K562 (cell line): ENCODE data around the gene KISS1R. TPM values are rescaled to one million over a fixed set of nuclear protein-coding genes. Genes with fewer than 3 reads are reported as not detected.

Experiments
- CBX3 ChIP-seq, 2 experiments: IDR thresholded peaks; 1 replicate in 1 of 2; 2 replicates in 1 of 2; pipeline ENCODE4 v1.6.1; 2012; ENCODE audit warnings: inconsistent platforms in 2 of 2, low read length in 2 of 2, borderline replicate concordance in 1 of 2, control low read depth in 1 of 2
- DEAF1 ChIP-seq: fragments of 450-650 bp; formaldehyde crosslinking; IDR thresholded peaks from 2 replicates; pipeline ENCODE4 v1.4.0; 2020; ENCODE audit warnings: mild to moderate bottlenecking, moderate library complexity
- ESRRA ChIP-seq: fragments of 450-650 bp; IDR thresholded peaks from 2 replicates; pipeline ENCODE4 v1.6.1; 2014; ENCODE audit warnings: low read depth, mild to moderate bottlenecking, moderate library complexity, borderline replicate concordance
- HMGXB4 ChIP-seq: sonication (generic); formaldehyde crosslinking; IDR thresholded peaks from 2 replicates; pipeline ENCODE4 v1.8.1; 2023; ENCODE audit warnings: mild to moderate bottlenecking, missing genetic modification reagents
- KDM2B ChIP-seq: fragments of 250-450 bp; sonication (Bioruptor Pico); IDR thresholded peaks from 2 replicates; pipeline ENCODE4 v1.8.0; 2021; ENCODE audit warnings: mild to moderate bottlenecking, moderate library complexity
- NR4A1 ChIP-seq, 2 experiments: fragments of 250-450 bp in 1 of 2; fragments of 450-650 bp in 1 of 2; sonication (Bioruptor Pico) in 1 of 2; IDR thresholded peaks; 2 replicates each; pipeline versions ENCODE4 v1.4.0 to v1.6.1; 2016 to 2020; ENCODE audit warnings: mild to moderate bottlenecking in 2 of 2, missing compliant biosample characterization in 1 of 2, missing genetic modification characterization in 1 of 2, moderate library complexity in 1 of 2
- PPARD ChIP-seq: fragments of 250-450 bp; sonication (Bioruptor Pico); IDR thresholded peaks from 2 replicates; pipeline ENCODE4 v1.8.0; 2022; ENCODE audit warnings: inconsistent platforms, mild to moderate bottlenecking, moderate library complexity
- SMARCA5 ChIP-seq: fragments of 450-650 bp; IDR thresholded peaks from 2 replicates; pipeline ENCODE4 v1.6.1; 2016
- ZEB2 ChIP-seq: fragments of 450-650 bp; IDR thresholded peaks from 2 replicates; pipeline ENCODE4 v1.6.1; 2016
- ZFP36 ChIP-seq: fragments of 150-350 bp; IDR thresholded peaks from 2 replicates; pipeline ENCODE4 v1.6.1; 2018; ENCODE audit warnings: low read length, low read depth; ENCODE audit not compliant: partially characterized antibody
- ZFX ChIP-seq: sonication (generic); formaldehyde crosslinking; IDR thresholded peaks from 2 replicates; pipeline ENCODE4 v1.8.0; 2022; ENCODE audit warnings: mild to moderate bottlenecking, missing genetic modification reagents, moderate library complexity
- ZNF3 ChIP-seq: fragments of 250-450 bp; sonication (Bioruptor Pico); IDR thresholded peaks from 2 replicates; pipeline ENCODE4 v1.5.0; 2021; ENCODE audit warnings: mild to moderate bottlenecking, moderate library complexity
- ZNF311 ChIP-seq: fragments of 250-450 bp; sonication (Bioruptor Pico); IDR thresholded peaks from 2 replicates; pipeline ENCODE4 v1.4.0; 2020; ENCODE audit warnings: mild to moderate bottlenecking, moderate library complexity
- polyA plus RNA-seq, 8 experiments: library from polyadenylated mRNA; depleted of rRNA in 4 of 8; stranded (reverse) in 5 of 8; unstranded in 3 of 8; fragments of >200 nt; fragmentation: Nextera tagmentation in 2 of 8; fragmentation: Illumina TruSeq in 1 of 8; extraction: Ambion mirVana in 2 of 8; extraction: Trizol in 1 of 8; gene quantifications; 2 replicates each; pipeline versions ENCODE4 v1.2.1 to v1.2.3, GENCODE V29; 2011 to 2014; ENCODE audit warnings: inconsistent platforms in 1 of 8, missing spikeins in 1 of 8
- total RNA-seq, 7 experiments: library from RNA; depleted of rRNA in 6 of 7; stranded (reverse); fragments of >200 nt in 6 of 7; fragmentation: Illumina TruSeq in 2 of 7; extraction: Trizol in 2 of 7; gene quantifications; 2 replicates each; pipeline versions ENCODE4 v1.2.1 to v1.2.3, GENCODE V29; 2011 to 2021; ENCODE audit warnings: low replicate concordance in 1 of 7
- TF ChIP-seq, protein P1 (sequence below): fragments of 250-450 bp; sonication (Bioruptor Pico); IDR thresholded peaks from 2 replicates; pipeline ENCODE4 v1.8.0; 2022; ENCODE audit warnings: moderate library complexity, mild to moderate bottlenecking, inconsistent platforms
- TF ChIP-seq, protein P2 (sequence below): fragments of 450-650 bp; conservative IDR thresholded peaks from 2 replicates; pipeline ENCODE4 v1.6.1; 2016; ENCODE audit warnings: missing genetic modification characterization, low read depth, mild to moderate bottlenecking, missing compliant biosample characterization, moderate library complexity
- TF ChIP-seq, protein P3 (sequence below): conservative IDR thresholded peaks from 2 replicates; pipeline ENCODE4 v1.6.1; 2011; ENCODE audit warnings: low read depth, mild to moderate bottlenecking, low read length; ENCODE audit not compliant: control insufficient read depth
- TF ChIP-seq, protein P4 (sequence below): sonication (generic); formaldehyde crosslinking; IDR thresholded peaks from 2 replicates; pipeline ENCODE4 v1.8.0; 2022; ENCODE audit warnings: mild to moderate bottlenecking, missing genetic modification reagents
- TF ChIP-seq, protein P5 (sequence below): fragments of 450-650 bp; formaldehyde crosslinking; IDR thresholded peaks from 2 replicates; pipeline ENCODE4 v1.4.0; 2020; ENCODE audit warnings: mild to moderate bottlenecking

Gene KISS1R
- total and polyA plus RNA-seq, 9 of the 15 experiments (the other 6 are each of a cell fraction or from before 2014, with no cell fraction given), result 0.37 to 39.4 (median 2.0) TPM

GRCh38 chr19:924553-925086 lies 7.5 kb downstream of the KISS1R start (continued):
- TF ChIP-seq NR4A1 (CRISPR knock-in tag; IDR thresholded peaks at IDR 0.05) (no peak), NR4A1 (tag; IDR thresholded peaks at IDR 0.05) (no peak), ZNF3 (CRISPR knock-in tag) (no peak), ZEB2 (peak; percentile 63), KDM2B (CRISPR knock-in tag) (no peak), PPARD (CRISPR knock-in tag) (no peak), CBX3 (IDR thresholded peaks at IDR 0.05; ENCODE audit: borderline replicate concordance in 1 of 2, low read length in 2 of 2) (0 out of 3 replicates have a peak, but pooled peaks of 1 of the 2 experiments have one; percentile 5), ESRRA (no peak), DEAF1 (CRISPR knock-in tag) (no peak), ZFX (CRISPR knock-in tag) (peak; percentile 69), ZFP36 (no peak), HMGXB4 (CRISPR knock-in tag) (0 out of 2 replicates have a peak, but pooled peaks have one; percentile 57), ZNF311 (CRISPR knock-in tag) (no peak), SMARCA5 (no peak)
- TF ChIP-seq, protein P1, sequence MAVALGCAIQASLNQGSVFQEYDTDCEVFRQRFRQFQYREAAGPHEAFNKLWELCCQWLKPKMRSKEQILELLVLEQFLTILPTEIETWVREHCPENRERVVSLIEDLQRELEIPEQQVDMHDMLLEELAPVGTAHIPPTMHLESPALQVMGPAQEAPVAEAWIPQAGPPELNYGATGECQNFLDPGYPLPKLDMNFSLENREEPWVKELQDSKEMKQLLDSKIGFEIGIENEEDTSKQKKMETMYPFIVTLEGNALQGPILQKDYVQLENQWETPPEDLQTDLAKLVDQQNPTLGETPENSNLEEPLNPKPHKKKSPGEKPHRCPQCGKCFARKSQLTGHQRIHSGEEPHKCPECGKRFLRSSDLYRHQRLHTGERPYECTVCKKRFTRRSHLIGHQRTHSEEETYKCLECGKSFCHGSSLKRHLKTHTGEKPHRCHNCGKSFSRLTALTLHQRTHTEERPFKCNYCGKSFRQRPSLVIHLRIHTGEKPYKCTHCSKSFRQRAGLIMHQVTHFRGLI (CRISPR knock-in tag), result no peak
- TF ChIP-seq, protein P2, sequence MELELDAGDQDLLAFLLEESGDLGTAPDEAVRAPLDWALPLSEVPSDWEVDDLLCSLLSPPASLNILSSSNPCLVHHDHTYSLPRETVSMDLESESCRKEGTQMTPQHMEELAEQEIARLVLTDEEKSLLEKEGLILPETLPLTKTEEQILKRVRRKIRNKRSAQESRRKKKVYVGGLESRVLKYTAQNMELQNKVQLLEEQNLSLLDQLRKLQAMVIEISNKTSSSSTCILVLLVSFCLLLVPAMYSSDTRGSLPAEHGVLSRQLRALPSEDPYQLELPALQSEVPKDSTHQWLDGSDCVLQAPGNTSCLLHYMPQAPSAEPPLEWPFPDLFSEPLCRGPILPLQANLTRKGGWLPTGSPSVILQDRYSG (tag), result no peak
- TF ChIP-seq, protein P3, sequence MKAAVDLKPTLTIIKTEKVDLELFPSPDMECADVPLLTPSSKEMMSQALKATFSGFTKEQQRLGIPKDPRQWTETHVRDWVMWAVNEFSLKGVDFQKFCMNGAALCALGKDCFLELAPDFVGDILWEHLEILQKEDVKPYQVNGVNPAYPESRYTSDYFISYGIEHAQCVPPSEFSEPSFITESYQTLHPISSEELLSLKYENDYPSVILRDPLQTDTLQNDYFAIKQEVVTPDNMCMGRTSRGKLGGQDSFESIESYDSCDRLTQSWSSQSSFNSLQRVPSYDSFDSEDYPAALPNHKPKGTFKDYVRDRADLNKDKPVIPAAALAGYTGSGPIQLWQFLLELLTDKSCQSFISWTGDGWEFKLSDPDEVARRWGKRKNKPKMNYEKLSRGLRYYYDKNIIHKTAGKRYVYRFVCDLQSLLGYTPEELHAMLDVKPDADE, result 0 out of 2 replicates have a peak, but pooled peaks have one; percentile 16
- TF ChIP-seq, protein P4, sequence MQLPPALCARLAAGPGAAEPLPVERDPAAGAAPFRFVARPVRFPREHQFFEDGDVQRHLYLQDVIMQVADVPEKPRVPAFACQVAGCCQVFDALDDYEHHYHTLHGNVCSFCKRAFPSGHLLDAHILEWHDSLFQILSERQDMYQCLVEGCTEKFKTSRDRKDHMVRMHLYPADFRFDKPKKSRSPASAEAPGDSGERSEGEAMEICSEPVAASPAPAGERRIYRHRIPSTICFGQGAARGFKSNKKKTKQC (CRISPR knock-in tag), result peak; percentile 55; the same call in 1 of the 2 replicates
- TF ChIP-seq, protein P5, sequence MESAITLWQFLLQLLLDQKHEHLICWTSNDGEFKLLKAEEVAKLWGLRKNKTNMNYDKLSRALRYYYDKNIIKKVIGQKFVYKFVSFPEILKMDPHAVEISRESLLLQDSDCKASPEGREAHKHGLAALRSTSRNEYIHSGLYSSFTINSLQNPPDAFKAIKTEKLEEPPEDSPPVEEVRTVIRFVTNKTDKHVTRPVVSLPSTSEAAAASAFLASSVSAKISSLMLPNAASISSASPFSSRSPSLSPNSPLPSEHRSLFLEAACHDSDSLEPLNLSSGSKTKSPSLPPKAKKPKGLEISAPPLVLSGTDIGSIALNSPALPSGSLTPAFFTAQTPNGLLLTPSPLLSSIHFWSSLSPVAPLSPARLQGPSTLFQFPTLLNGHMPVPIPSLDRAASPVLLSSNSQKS (CRISPR knock-in tag), result no peak
